Gastrocnemius medialis (tissue), 4 donors: ENCODE data around the gene ADM5. TPM values are rescaled to one million over a fixed set of nuclear protein-coding genes. Genes with fewer than 3 reads are reported as not detected.

Source experiments
- ATAC-seq, 2 donors: fragments of 150-250 bp; one replicate each; pipeline ENCODE4 v1.9.1; 2016
- DNase-seq, 2 donors: peaks; one replicate each; pipeline ENCODE4 v3.0.0-alpha.2; 2019
- H3K27ac ChIP-seq, 4 donors: fragments of 200-600 bp; sonication (generic); 1 replicate in 1 of 4; 2 replicates in 3 of 4; pipeline ENCODE4 v1.5.1; 2016 to 2018; ENCODE audit warnings: mild to moderate bottlenecking in 2 of 4, moderate library complexity in 1 of 4
- H3K27me3 ChIP-seq, 3 donors: fragments of 200-600 bp; sonication (generic) in 2 of 3; 1 replicate in 1 of 3; 2 replicates in 2 of 3; pipeline versions ENCODE4 v1.5.1 to v1.6.0; 2016 to 2019; ENCODE audit warnings: mild to moderate bottlenecking in 1 of 3, moderate library complexity in 1 of 3
- H3K36me3 ChIP-seq, 2 donors: fragments of 200-600 bp; sonication (generic) in 1 of 2; one replicate each; pipeline ENCODE4 v1.5.1; 2017 to 2018
- H3K4me1 ChIP-seq, 2 donors: fragments of 200-600 bp; sonication (generic) in 1 of 2; one replicate each; pipeline ENCODE4 v1.5.1; 2016 to 2017; ENCODE audit warnings: mild to moderate bottlenecking in 2 of 2
- H3K4me3 ChIP-seq, 4 donors: fragments of 200-600 bp; sonication (generic) in 3 of 4; 1 replicate in 1 of 4; 2 replicates in 3 of 4; pipeline ENCODE4 v1.5.1; 2016 to 2019; ENCODE audit warnings: mild to moderate bottlenecking in 2 of 4
- H3K9me3 ChIP-seq, 3 donors: fragments of 200-600 bp; sonication (generic) in 2 of 3; 1 replicate in 1 of 3; 2 replicates in 2 of 3; pipeline ENCODE4 v1.5.1; 2016 to 2019
- CTCF ChIP-seq, 5 experiments: fragments of 450-650 bp in 3 of 5; fragments of 200-600 bp in 2 of 5; sonication (generic) in 2 of 5; IDR thresholded peaks in 4 of 5; conservative IDR thresholded peaks in 1 of 5; 1 replicate in 4 of 5; 2 replicates in 1 of 5; pipeline ENCODE4 v1.5.1; 2016 to 2019; ENCODE audit warnings: antibody characterized with exemption in 5 of 5, mild to moderate bottlenecking in 3 of 5, moderate library complexity in 3 of 5
- POLR2A ChIP-seq, 2 donors: fragments of 450-650 bp; IDR thresholded peaks; one replicate each; pipeline ENCODE4 v1.6.1; 2017; ENCODE audit warnings: antibody characterized with exemption in 2 of 2, mild to moderate bottlenecking in 2 of 2, moderate library complexity in 2 of 2
- in situ Hi-C, 4 donors: fragments of 200-750 bp; cut with MboI; loops; one replicate each; pipeline versions ENCODE4 v1.15.0 to v1.8.0; 2017; ENCODE audit warnings: low sequenced_read_pairs in 4 of 4
- intact Hi-C: fragments of 100-400 bp; cut with DNase I; formaldehyde crosslinking; loops from one replicate; pipeline ENCODE4 v1.15.1; 2023; ENCODE audit warnings: low total_unique reads
- total RNA-seq, 4 donors: library from RNA; depleted of rRNA; stranded (reverse); fragments of >200 nt; gene quantifications; one replicate each; pipeline versions ENCODE4 v1.1.0 to v1.2.3, GENCODE V29; 2016

ADM5 gene
- total RNA-seq, 4 donors from 2014 or later, result 1.0 to 2.1 (median 1.4) TPM; not detected in 1

GRCh38 chr19:49727217-49728030 is 38.0 kb downstream of the ADM5 start:
- in situ Hi-C loops (no loop called here), intact Hi-C loops (no loop called here)
- Histone ChIP-seq H3K27me3 (peaks cover 3 to 10% (median 5%) of the 10 kb centered on the region in 3 donors), H3K4me3 (no peak overlapping the region), H3K9me3 (no peaks in the 10 kb centered on the region), H3K36me3 (no peaks in the 10 kb centered on the region), H3K4me1 (no peaks in the 10 kb centered on the region), H3K27ac (peak overlapping the region in 1 of 4 donors; percentile 6)
- ATAC-seq (no peak), DNase-seq (no peak)
- TF ChIP-seq CTCF (IDR thresholded peaks at IDR 0.05 in 4 of 5, conservative IDR thresholded peaks at IDR 0.05 in 1 of 5) (no peak), POLR2A (IDR thresholded peaks at IDR 0.05) (no peak)

- in situ Hi-C loops, result no loop called here
- H3K27ac ChIP-seq, result no peak overlapping the region
- H3K4me3 ChIP-seq, result no peak overlapping the region
- intact Hi-C loops, result no loop called here
- TF ChIP-seq CTCF (IDR thresholded peaks at IDR 0.05 in 4 of 5, conservative IDR thresholded peaks at IDR 0.05 in 1 of 5) (no peak), POLR2A (IDR thresholded peaks at IDR 0.05) (no peak)
- DNase-seq (no peak), ATAC-seq (no peak)
- H3K9me3 ChIP-seq, result no peaks in the 10 kb centered on the region
- H3K27me3 ChIP-seq, result peaks cover 3 to 10% (median 5%) of the 10 kb centered on the region in 3 donors
- no peaks in the 10 kb centered on the region for H3K36me3 ChIP-seq
- H3K4me1 ChIP-seq, result no peaks in the 10 kb centered on the region
These were observed 40.8 kb downstream of the ADM5 start for GRCh38 chr19:49730166-49730565.

GRCh38 chr19:49738268-49738667 is 48.9 kb downstream of the ADM5 start:
- TF ChIP-seq POLR2A (IDR thresholded peaks at IDR 0.05) (no peak), CTCF (IDR thresholded peaks at IDR 0.05 in 4 of 5, conservative IDR thresholded peaks at IDR 0.05 in 1 of 5) (no peak)
- Histone ChIP-seq H3K4me3 (no peak overlapping the region), H3K36me3 (no peaks in the 10 kb centered on the region), H3K4me1 (no peaks in the 10 kb centered on the region), H3K9me3 (no peaks in the 10 kb centered on the region), H3K27ac (no peak overlapping the region), H3K27me3 (no peaks in the 10 kb centered on the region)
- intact Hi-C loops, result no loop called here
- no peak for ATAC-seq
- in situ Hi-C loops, result no loop called here
- DNase-seq, result no peak

GRCh38 chr19:49739098-49739497 is 49.7 kb downstream of the ADM5 start:
- H3K4me1 ChIP-seq, result no peaks in the 10 kb centered on the region
- in situ Hi-C loops (no loop called here), intact Hi-C loops (no loop called here)
- no peak overlapping the region for H3K27ac ChIP-seq
- no peaks in the 10 kb centered on the region for H3K9me3 ChIP-seq
- H3K27me3 ChIP-seq, result no peaks in the 10 kb centered on the region
- TF ChIP-seq POLR2A (IDR thresholded peaks at IDR 0.05) (no peak), CTCF (IDR thresholded peaks at IDR 0.05 in 4 of 5, conservative IDR thresholded peaks at IDR 0.05 in 1 of 5) (no peak)
- ATAC-seq (no peak), DNase-seq (no peak)
- H3K36me3 ChIP-seq, result no peaks in the 10 kb centered on the region
- H3K4me3 ChIP-seq, result no peak overlapping the region
